H1 (cell line): Measurements from ENCODE around the gene RASGRP3. TPM values are rescaled to one million over a fixed set of nuclear protein-coding genes. Genes with fewer than 3 reads are reported as not detected.

ENCODE experiments used
- CHD7 ChIP-seq: fragments of 300-600 bp; sonication (generic); IDR thresholded peaks from 2 replicates; pipeline ENCODE4 v1.7.1; 2012; ENCODE audit warnings: low read length, moderate library complexity, mild to moderate bottlenecking, inconsistent platforms; ENCODE audit not compliant: insufficient replicate concordance
- CTCF ChIP-seq, 3 experiments: IDR thresholded peaks; 1 replicate in 2 of 3; 2 replicates in 1 of 3; pipeline versions ENCODE4 v1.5.1 to v1.6.1; 2011; ENCODE audit warnings: low read length in 3 of 3, mild to moderate bottlenecking in 3 of 3, inconsistent platforms in 2 of 3, low read depth in 1 of 3, moderate library complexity in 1 of 3; ENCODE audit not compliant: insufficient read depth in 1 of 3; ENCODE audit errors: control extremely low read depth in 1 of 3
- FOSL1 ChIP-seq: IDR thresholded peaks from 2 replicates; pipeline ENCODE4 v1.6.1; 2011; ENCODE audit warnings: mild to moderate bottlenecking, low read depth, low read length, moderate library complexity; ENCODE audit not compliant: insufficient read depth
- GTF2F1 ChIP-seq: IDR thresholded peaks from 2 replicates; pipeline ENCODE4 v1.6.1; 2012; ENCODE audit warnings: low read depth, low read length, improper control_type of control experiment, borderline replicate concordance
- HDAC6 ChIP-seq: IDR thresholded peaks from one replicate; pipeline ENCODE4 v1.7.1; 2012; ENCODE audit warnings: low read depth, mild to moderate bottlenecking, inconsistent platforms, low read length, moderate library complexity
- PHF8 ChIP-seq: fragments of 200-600 bp; sonication (generic); conservative IDR thresholded peaks from 2 replicates; pipeline ENCODE4 v1.7.1; 2012; ENCODE audit warnings: low read depth, mild to moderate bottlenecking, inconsistent platforms, low read length, moderate library complexity
- SAP30 ChIP-seq: fragments of 300-600 bp; sonication (generic); IDR thresholded peaks from 2 replicates; pipeline ENCODE4 v1.7.1; 2012; ENCODE audit warnings: low read length, moderate library complexity, mild to moderate bottlenecking, inconsistent platforms; ENCODE audit not compliant: insufficient read depth, insufficient replicate concordance
- SP1 ChIP-seq: IDR thresholded peaks from 2 replicates; pipeline ENCODE4 v1.6.1; 2011; ENCODE audit warnings: low read depth, low read length
- polyA plus RNA-seq, 7 experiments: library from polyadenylated mRNA; depleted of rRNA in 3 of 7; stranded (reverse) in 5 of 7; unstranded in 2 of 7; fragments of >200 nt in 5 of 7; fragments of 200-250 nt in 2 of 7; gene quantifications; 1 replicate in 5 of 7; 2 replicates in 1 of 7; 4 replicates in 1 of 7; pipeline versions ENCODE4 v1.2.1 to v1.2.3, GENCODE V29; 2011 to 2013; ENCODE audit warnings: missing spikeins in 2 of 7, mixed read lengths in 2 of 7
- total RNA-seq: library from RNA; stranded (reverse); fragmentation: NEBNext Ultra II Directional; extraction: Animal tissue kit (Norgen Biotek cat#: 25700); gene quantifications from 2 replicates; pipeline ENCODE4 v1.2.1, GENCODE V29; 2021

Gene RASGRP3
- total and polyA plus RNA-seq, 2 of the 8 experiments (the other 6 are each of a cell fraction or from before 2014, with no cell fraction given): 0.06 TPM; not detected in 1

- TF ChIP-seq HDAC6 (no peak), CTCF (IDR thresholded peaks at IDR 0.05; ENCODE audit: control extremely low read depth in 1 of 3, insufficient read depth in 1 of 3, low read depth in 1 of 3, low read length in 3 of 3) (no peak), FOSL1 (no peak), GTF2F1 (no peak), SAP30 (no peak), SP1 (no peak), PHF8 (no peak), CHD7 (no peak)
Observed at GRCh38 chr2:33595385-33595784, 118.9 kb downstream of the RASGRP3 start (continued).
